H54 (cell line): ENCODE measurements around the gene RBMS3.

Experiments
- DNase-seq: peaks from one replicate; pipeline ENCODE4 v3.0.0; 2011; ENCODE audit warnings: low spot score, mixed read lengths; ENCODE audit not compliant: insufficient read length
- FAIRE-seq: peaks from 3 replicates; lab custom pipeline; 2011; peaks lifted over from hg19 to GRCh38; lab: Jason Lieb, UNC
- POLR2A ChIP-seq: IDR thresholded peaks from 2 replicates; pipeline ENCODE4 v1.6.1; 2011; ENCODE audit warnings: low read depth, mild to moderate bottlenecking, low read length

RBMS3 gene

DNA sequence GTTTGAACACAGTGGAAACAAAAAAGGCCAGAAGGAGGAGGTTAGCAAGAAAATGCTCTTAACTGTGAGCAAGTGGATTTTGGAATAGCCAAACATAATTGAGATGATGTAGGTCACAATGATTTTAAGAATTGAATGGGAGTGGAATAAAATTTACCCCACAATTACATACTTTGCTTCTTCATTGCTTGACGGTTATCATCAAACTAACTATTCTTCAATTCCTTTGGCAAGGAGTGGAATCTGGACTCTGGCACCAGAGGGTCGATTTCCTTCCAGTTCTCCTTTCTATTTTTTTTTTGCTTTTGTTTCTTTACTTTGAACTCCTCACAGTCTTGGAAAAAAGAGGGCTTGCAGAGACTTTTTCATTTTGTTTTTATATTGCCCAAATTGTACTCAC lies 691.0 kb downstream of the RBMS3 start:
- no peak for TF ChIP-seq POLR2A
- FAIRE-seq (no peak), DNase-seq (no peak)

DNA sequence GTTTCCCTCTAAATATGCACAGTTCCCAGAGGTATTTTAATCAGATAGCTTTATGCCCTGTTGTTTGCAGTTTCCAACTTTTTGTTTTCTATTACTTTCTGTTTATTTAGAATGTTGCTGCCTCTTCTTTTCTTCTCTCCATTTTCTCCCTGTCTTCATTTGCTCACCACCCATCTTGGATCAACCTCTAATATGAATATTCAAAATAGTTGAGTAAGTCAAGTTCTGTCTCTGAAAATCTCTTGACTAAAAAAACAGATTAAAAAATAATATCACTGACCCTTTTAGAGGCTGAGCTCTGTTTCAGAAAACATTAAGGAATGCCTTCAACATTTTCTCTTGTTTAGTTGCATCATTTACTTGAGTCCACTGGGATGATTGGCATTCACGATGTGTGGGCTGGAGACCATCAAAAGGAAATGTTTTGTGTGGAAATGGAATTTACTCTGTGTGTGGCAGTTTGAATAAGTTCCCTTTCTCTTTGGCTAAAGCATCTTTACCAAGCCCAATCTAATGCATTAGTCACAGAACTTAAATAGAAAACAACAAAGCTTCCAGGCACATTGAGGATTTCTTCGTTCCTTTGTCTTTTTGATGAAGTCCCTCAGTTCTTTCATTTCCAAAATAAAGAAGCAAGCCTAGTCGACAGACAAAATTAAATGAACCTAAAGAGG lies 691.6 kb downstream of the RBMS3 start:
- DNase-seq (no peak), FAIRE-seq (no peak)
- TF ChIP-seq POLR2A, result no peak

DNA sequence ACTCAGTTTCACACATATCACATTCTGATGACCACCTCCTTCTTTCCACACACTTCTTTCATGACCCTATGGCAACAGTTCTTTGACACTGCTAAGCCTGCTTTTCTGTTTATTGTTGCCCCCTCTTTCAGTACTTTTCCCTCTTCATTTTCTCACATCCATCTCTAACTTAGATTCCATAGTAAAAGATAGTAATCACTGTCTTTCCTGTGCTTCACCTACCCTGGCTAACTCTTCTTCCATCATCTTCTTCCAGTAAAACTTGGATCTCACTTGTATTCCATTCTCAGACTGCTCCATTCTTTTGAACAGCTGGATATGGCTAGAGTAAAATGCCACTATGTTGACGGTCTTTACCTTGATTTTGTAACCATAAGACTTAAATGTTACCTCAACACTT lies 692.9 kb downstream of the RBMS3 start:
- no peak for FAIRE-seq
- DNase-seq, result no peak
- no peak for TF ChIP-seq POLR2A

DNA sequence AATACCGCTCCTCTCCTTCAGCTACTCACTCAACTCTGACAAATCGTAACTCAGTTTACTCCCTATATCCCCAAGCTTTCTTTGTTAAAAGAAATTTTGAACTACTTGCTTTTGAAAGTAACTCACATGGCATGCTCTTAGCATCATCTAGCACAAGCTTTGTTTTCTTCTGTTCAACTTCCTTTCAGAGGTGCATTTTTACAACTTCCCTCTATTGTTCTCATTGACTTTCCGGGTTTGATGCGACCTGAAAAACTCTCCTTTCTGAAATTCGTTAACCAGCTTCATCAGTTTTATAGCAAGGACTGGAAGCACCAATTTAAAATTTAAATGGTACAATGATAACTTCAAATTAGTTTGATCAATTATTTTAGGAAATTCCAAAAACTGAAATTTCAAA lies 696.0 kb downstream of the RBMS3 start:
- DNase-seq (no peak), FAIRE-seq (no peak)
- no peak for TF ChIP-seq POLR2A

DNA sequence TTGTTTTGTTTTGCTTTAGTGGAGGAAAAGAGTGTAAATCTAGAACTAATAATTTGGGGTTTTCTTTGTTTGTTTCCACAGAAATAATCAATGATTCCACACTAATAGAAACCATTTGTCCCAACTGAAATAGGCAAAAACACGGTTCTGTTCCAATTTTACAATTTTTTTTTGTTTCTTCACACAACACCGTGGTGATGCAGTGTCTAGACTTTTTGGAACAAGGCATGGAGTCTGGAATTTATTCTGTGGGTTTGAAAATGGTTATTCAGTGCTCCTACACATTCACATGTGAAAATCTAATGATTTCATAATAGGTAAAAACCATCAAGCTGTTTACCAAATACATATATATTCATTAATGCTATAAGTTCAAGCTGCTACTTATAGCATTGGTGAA lies 696.5 kb downstream of the RBMS3 start:
- no peak for TF ChIP-seq POLR2A

DNA sequence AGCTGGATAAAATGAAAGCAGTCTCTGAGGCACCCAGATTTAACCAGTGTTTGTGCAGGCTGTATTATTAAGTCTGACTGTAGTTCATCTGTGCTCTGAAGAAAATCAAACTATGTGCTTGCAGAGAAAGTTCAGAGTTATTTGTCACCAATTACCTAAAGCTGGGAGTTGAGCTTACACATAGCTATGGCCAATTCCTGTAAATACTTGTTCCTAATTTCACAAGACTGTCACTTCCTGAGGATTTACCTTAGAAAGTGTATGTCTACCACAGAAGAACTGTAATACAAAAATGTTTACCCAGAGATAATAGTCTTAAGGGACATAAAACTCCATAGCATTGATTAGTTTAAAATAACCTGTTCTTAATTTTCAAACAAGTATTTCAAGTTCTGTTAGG lies 697.2 kb downstream of the RBMS3 start:
- TF ChIP-seq POLR2A, result no peak
- no peak for FAIRE-seq
- DNase-seq, result no peak

More for the DNA sequence above, 696.5 kb downstream of the RBMS3 start:
- no peak for FAIRE-seq
- DNase-seq, result no peak

DNA sequence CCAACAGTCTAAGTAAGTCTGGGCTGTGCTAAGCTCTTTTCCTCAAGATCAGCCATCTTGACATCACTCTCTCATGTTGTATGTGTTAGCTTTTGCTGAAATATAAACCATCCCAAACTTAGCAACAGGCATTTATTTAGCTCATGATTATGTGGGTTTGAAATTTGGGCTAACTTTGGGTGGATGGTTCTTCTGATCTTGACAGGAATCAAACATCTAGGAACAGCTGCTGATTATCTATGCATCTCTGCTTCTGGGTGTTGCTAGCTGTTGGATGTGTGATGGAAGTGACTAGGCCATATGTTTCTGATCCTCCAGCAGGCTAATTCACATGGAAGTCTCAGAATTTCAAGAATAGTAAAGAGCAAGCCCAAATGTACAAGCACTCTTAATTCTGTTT lies 710.3 kb downstream of the RBMS3 start:
- peak; percentile 11 for FAIRE-seq
- DNase-seq, result no peak

DNA sequence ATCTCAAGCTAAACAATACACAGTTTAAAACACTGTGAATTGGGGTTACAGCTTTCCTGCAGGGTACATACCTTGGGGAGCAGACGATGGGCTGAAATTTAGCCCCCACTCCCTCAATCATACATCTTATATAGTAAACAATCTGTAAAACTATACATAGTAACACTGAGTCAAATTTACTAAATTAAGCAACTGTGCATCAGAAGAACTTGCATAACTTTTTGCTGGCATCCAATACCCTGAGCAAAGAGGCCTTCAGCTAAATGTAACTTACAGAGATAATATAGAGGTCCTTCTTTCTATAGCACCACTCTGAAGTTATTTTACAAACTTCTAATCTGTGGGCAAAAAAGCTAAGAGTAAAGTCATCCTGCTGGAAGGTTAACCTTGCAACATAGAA lies 721.9 kb downstream of the RBMS3 start:
- FAIRE-seq (no peak), DNase-seq (no peak)
- TF ChIP-seq POLR2A, result no peak

More for the DNA sequence above, 710.3 kb downstream of the RBMS3 start:
- TF ChIP-seq POLR2A, result no peak

DNA sequence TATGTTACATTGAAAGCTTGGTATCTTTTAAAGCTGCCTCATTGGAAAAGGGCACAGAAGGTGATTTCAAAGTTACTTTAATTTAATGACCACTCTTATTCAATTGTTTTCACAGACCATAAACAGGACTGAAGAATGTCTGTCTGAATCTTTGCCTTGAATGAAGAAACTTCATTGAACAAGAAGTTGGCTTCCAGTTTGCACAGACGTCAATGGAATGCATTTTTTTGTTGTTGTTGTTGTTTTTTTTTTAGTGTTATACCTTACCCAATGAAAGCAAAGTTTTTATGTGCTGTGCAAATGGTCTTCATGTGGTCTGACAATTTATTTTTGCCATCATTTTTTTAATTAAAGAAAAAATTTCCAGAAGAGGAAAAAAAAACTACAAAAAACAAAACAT lies 722.9 kb downstream of the RBMS3 start:
- no peak for FAIRE-seq
- no peak for TF ChIP-seq POLR2A
- no peak for DNase-seq

DNA sequence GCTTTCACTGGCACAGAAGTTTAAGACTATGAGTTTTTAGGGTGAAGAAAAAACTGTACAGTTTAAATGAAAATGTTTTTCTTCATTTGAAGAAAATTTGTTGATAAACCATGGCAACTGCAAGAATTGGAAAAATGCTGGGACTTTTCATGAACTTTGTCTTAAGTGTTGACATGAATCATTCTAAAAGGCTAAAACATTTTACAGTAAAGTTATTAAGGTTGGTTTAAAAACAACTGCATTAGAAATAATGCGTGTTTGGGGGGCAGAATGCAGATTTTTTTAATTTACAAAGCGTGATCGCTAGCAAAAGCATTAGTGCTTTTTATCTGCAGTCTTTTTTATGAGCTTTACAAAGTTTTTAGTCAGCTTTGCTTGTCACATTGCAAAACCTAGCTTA lies 723.6 kb downstream of the RBMS3 start:
- DNase-seq (no peak), FAIRE-seq (no peak)
- no peak for TF ChIP-seq POLR2A

DNA sequence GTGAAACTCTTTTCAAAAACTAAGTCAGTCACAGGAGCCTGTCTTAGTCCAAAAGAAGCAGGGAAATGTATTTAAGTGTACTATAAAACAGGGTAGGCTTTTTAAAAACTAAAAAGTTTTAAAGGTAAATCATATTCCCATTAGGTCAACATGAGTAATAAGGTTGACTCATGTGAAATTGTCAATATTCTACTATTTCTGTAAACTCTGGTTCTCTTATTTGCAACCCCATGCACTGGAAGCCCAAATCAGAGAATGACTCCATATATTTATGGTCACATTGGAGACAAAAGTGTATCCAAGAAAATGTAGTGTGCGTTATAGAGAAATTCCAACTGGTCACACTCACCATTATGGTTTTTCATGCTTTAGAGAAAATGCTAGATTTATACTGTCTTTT lies 725.2 kb downstream of the RBMS3 start:
- DNase-seq (no peak), FAIRE-seq (no peak)
- TF ChIP-seq POLR2A, result no peak

DNA sequence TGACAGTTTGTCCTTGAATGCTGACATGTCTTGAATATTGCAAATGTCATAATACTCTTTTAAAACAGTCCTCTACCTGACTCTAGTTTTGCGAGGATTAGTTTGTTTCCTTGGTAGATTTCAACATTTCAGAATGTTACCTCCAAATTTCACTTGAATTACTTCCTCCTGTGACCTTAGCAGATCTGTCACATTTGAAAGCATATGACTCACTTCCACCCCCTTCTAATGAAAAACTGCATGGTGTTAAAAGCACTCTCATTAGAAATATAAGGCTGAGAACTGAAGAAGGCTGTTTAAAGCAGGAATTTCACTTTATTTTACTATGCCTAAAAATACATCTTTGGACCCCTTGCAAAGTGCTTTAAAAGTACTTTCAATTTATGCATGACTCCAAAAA lies 726.8 kb downstream of the RBMS3 start:
- no peak for DNase-seq
- TF ChIP-seq POLR2A, result no peak
- FAIRE-seq, result no peak

DNA sequence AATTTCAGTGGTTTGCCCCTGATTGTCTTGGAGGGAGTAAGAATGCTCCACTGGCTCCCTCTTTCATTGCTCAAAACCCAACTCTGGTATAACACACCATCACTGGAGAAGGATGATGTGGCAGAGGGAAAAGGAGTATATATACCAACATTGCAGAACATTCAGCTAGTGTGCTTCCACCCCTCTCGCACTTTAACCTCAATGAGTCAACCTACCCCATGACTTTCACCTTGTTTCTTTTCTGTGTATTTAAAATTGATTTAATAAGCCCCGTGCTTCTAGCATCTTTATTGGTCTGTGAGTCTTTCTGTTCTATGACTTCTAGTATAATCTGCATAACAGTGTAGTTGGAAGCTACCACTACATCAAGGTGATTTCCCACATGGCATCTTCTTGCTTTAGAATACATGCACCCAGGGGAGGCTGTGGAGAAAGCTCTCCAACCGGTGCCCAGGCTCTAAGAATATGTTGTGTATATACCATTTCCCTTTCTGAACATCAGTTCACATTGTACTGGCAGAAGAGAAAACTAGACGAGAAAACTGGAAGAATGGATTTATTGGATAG lies 730.4 kb downstream of the RBMS3 start:
- FAIRE-seq, result no peak
- no peak for TF ChIP-seq POLR2A
- DNase-seq, result no peak

DNA sequence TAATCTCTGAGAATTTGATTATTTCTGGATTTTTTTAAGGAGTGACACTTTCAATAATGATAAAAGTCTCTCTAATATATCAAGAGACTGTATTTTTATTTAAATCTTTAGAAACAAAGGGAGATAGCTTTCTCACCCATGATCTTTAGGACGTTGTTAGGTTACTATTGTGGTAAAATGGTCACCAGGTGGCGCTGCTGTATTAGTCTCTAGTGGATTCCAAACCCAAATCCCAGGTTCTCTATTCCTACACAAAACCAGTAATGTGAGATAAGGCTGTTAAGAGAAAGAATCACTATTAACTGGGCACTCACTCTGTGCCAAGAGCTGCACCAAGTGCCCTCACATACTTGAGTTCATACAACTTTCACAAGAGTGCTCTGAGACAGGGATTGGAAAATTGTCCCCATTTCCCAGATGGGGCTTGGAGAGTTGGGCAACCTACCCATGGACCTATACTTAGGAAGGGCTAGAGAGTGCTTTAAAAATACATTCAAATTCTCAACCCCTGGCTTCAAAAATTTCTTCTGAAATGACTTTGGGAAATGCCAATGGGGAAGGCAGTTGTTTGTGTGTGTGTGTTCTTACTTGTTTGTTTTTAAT lies 732.2 kb downstream of the RBMS3 start:
- FAIRE-seq (peak; percentile 90), DNase-seq (peak; percentile 14)
- TF ChIP-seq POLR2A, result no peak

DNA sequence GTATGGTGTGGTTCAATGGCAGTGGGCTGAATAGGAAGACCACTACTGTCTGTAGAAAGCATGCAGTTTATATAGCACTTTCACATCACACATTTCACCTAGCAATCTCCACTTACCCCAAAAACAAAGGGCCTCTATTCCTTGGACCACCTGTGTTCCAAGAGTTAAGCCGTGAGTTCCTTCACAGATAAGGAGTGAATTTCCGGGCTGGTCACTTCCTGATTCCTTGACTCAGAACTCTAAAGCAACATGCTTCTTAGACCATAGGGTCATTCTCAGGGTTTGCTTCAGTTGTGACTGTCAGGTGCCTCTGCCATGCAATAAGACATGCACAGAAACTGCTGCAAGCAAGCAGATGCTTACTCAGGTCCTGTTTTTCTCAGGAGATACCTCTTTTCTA lies 737.0 kb downstream of the RBMS3 start:
- DNase-seq (no peak), FAIRE-seq (no peak)

More for the DNA sequence above, 737.0 kb downstream of the RBMS3 start:
- no peak for TF ChIP-seq POLR2A
